Urothelium cell line (cell line): ENCODE measurements around the gene ENKUR.
A peak's percentile ranks its signal among the peaks of the same experiment; 100 is the strongest.

Experiments used
- DNase-seq: peaks from one replicate; pipeline ENCODE4 v3.0.0; 2011; ENCODE audit warnings: low spot score, mixed read lengths
- FAIRE-seq: peaks from 2 replicates; lab custom pipeline; 2011; peaks lifted over from hg19 to GRCh38; lab: Jason Lieb, UNC

The ENKUR gene

DNA sequence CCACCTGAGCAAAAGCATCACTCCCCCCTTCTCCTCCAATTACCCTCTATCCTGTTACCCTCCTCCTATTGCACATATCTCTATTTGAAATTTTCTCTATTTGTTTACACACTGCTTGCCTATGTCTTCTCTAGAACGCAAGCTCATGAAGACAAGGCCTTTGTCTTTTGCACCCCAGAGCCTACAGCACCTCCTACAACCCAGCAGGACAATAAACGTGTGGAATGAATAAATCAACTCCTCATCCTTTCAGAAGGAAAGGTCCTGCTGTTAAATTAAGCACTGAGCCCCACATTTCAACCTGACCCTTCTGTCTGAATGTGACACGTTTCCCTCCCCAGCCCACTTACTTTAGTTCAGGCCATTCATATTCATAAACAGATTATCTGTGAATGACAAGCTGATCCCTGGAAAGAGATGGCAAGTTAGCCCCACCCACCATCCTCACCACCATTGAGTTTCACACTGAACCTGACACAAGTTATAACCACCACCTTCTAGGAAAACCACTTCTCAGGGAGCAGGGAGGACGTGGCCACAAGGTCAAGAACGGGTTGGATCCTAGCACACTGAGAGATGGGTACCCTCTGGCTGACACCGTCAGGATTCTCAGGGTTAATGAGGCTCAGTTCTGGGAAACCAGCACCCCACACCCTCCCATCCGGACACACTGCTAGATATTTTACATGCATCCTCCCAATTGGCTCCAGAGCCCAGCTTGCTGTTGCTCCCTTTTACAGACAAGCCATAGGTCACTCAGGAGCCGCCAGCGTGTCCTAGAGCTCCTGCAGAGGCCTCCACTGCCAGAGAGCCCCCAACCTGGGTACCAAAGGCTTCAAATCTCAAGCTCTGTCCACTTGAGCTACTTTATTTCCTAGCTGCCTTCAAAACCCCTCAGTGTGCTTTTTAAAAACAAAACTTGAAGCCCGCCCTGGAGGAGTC is 64.5 kb downstream of the ENKUR start:
- DNase-seq: no peak
- FAIRE-seq: no peak

DNA sequence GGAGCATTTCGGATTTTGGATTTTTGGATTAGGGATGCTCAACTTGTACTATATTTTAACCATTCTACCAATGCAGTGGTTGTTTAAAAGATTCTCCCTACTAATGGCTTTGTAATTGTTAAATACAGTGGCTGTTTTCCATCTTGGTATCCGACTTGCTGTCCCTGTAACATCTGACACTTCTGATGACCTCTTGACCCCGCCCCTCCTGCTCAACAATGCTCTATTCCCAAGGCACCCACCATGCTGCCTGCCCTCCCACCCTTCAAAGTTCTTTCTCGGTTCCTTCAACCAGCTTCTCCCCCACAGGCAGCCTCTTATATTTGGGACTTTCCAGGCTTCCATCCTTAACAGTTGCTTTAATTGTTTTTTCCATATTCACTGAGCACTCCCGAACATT is 65.5 kb downstream of the ENKUR start:
- no peak for FAIRE-seq
- DNase-seq: no peak

DNA sequence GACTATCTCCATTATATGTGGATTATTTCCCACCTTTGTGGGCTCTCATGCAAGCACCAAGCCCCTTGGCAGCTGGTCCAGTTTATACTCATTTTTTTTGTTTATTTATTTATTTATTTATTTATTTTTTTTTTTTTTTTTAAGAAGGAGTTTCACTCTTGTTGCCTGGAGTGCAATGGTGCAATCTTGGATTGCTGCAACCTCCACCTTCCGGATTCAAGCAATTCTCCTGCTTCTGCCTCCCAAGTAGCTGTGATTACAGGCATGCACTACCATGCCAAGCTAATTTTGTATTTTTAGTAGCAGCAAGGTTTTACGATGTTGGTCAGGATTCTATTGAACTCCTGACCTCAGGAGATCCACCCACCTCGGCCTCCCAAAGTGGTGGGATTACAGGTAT is 66.3 kb downstream of the ENKUR start:
- DNase-seq: no peak
- no peak for FAIRE-seq

DNA sequence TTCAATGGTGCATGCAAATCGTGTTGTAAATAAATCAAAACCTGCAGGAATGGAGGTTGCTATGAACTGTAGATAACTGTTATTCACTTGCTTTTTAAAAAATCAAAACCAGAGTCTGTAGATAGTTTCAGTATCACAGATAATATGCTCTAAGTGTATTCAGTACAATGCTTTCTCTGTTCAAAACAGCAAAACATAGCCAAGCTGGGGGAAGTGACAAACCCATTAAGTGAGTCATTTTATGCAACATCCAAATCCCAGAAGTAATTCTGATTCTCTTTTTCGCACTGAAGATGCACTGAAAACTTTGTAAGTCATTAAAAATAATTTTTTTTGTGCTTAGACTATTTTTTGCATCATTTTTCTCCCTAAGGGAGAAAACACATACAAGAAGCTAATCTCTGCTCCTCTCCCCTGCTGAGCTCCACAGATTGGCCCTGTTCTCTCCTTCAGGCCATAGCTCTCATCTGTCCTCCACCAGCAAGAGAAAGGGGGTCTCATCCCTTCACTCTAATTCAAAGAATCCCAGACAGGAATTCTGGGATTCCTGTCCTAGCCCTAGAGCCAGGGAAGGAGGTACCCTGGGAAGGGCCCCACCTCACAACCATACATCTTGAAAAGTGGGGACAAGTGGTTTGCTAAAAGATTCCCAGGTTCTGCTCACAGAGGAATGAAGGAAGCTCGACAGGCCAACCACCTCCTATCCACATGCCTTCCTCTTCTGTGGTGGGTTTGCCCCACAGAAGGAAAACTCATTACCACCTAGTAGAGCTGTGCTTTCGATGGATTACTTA is 68.5 kb downstream of the ENKUR start:
- DNase-seq: peak; percentile 44
- no peak for FAIRE-seq

DNA sequence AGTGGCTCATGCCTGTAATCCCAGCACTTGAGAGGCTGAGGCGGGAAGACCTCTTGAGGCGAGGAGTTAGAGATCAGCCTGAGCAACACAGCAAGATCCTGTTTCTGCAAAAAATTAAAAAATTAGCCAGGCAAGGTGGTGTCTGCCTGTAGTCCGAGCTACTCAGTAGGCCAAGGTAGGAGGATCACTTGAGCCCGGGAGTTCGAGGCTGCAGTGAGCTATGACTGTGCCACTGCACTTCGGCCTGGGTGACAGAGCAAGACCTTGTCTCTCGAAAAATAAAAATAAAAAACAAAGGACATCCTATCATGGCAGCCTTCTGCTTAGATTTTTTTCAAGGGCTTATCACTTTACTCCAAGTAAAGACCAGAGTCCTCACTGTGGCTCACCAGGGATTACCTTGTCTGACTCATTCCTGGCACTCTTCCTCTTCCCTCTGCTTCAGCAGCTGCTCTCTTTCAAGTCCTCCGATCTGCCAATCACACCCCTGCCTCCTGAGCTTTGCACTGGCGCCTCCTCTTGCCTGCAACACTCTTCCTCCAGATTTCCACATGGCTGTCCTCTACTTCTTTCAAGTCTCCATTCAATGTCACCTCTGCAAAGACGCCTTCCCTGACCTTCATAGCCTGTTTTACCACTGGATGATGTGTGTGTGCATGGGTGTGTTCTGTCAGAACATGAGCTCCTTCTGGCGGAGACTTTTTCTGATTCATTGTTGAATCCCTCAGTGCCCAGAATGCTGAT is 71.3 kb downstream of the ENKUR start:
- peak; percentile 58 for DNase-seq

DNA sequence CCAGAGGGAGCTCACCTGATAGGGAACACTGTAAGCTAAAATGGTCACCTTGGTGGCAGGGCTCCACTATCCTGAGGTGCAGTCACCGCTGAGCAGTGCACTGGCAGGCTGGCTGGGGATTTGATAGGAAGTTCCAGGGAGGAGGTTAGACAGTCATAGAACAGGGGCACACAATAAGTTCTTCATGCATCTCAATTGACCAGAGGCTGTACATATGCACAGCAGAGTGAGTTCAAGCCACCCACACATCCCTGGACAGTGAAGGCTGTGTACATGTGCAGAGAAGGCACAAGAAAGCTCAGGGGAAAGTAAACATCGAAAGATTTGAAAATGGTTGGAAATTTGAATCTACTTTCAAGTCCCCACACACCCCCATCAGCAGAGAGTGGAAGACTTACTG is 77.4 kb downstream of the ENKUR start:
- FAIRE-seq: no peak
- no peak for DNase-seq

More for the DNA sequence above, 71.3 kb downstream of the ENKUR start:
- FAIRE-seq: no peak

DNA sequence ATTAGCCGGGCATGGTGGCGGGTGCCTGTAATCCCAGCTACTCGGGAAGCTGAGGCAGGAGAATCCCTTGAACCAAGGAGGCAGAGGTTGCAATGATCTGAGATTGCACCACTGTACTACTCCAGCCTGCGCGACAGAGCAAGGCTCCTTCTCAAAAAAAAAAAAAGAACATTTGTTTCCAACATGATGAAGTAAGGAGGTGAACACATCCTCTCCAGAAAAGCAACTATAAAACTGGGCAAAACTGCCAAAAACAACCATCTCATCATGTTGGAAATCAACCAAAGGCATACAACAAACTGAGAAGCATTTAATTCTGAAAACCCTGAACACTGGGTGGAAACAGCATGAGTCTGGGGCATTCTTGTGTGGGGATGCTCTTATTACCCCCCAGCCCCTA is 77.9 kb downstream of the ENKUR start:
- FAIRE-seq (no peak), DNase-seq (no peak)

DNA sequence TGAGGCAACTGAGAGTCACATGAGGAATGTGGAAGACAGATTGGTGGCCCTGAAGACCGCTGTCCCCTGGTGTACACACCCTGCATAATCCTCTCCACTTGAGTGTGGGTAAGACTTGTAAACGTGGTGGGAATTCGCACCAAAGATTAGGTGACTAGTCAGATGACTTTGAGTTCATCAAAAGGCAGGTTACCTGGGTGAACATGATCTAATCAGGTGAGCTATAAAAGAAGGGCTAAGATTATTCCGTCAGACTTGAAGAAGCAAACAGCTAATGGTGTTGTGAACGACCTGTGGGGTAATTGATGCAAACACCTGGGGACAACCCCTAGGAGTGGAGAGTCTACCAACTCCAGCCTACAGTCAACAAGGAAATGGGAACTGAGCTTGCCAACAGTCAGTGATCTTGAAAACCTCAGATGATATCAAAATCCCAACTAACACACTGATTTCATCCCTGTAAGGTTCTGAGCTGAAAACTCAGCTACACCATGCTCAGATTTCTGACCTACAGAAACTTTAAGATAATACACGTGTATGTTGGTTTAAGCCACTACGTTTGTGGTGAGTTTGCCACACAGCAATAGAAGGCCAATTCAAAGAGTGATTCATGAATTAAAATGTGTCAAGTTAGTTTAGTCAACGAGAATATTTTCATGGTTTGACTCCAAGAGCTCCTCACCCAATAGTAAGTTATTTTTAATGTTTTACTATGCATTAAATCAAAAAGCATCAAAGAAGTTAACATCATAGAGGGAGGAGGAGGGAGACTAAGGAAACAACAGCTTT is 80.3 kb downstream of the ENKUR start:
- FAIRE-seq (no peak), DNase-seq (no peak)
